T-helper 2 cell (primary cell): Measurements from ENCODE around the gene FAP.

Experiments
- DNase-seq, 5 experiments: peaks; one replicate each; pipeline versions ENCODE4 v3.0.0 to v3.0.0-alpha.2; 2012 to 2022
- total RNA-seq, 2 donors: gene quantifications; one replicate each; lab custom pipeline; 2026; lab: John Stamatoyannopoulos, UW

The FAP gene, protein sequence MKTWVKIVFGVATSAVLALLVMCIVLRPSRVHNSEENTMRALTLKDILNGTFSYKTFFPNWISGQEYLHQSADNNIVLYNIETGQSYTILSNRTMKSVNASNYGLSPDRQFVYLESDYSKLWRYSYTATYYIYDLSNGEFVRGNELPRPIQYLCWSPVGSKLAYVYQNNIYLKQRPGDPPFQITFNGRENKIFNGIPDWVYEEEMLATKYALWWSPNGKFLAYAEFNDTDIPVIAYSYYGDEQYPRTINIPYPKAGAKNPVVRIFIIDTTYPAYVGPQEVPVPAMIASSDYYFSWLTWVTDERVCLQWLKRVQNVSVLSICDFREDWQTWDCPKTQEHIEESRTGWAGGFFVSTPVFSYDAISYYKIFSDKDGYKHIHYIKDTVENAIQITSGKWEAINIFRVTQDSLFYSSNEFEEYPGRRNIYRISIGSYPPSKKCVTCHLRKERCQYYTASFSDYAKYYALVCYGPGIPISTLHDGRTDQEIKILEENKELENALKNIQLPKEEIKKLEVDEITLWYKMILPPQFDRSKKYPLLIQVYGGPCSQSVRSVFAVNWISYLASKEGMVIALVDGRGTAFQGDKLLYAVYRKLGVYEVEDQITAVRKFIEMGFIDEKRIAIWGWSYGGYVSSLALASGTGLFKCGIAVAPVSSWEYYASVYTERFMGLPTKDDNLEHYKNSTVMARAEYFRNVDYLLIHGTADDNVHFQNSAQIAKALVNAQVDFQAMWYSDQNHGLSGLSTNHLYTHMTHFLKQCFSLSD
- 0 to 0.62 reads per million in 2 donors for total RNA-seq

- no peak for DNase-seq
These were observed at the start of gene FAP for GRCh38 chr2:162243294-162243693. Gene FAP, minus strand, starts transcription at chr2:162243445. Its CDS starts 118 bp downstream, at chr2:162243327.

GRCh38 chr2:162291748-162292147, 48.5 kb upstream of the FAP start:
- DNase-seq = no peak

- DNase-seq = no peak
These were observed 39.6 kb upstream of the FAP start for GRCh38 chr2:162282765-162283425.

GRCh38 chr2:162280654-162281053, 37.4 kb upstream of the FAP start:
- DNase-seq = no peak

DNA sequence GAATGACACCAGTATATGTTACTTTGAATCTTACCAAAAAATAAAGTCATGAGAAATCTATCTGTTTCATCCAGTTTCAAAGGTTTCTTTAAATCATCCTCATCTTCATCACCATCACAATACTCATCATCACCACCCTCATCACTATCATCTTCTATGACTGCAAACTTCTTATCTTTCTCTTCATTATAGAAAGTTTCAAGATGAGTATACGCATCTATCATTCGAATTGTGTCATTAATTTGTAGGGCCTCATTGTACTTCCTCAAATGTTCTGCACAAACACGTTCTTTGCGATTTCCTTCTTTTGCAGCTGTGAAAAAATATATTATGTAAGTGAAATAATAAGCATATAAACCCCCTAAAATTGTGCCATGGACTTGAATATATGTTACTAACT, 34.1 kb upstream of the FAP start:
- peak in 1 of 5 experiments; percentile 55 for DNase-seq

DNA sequence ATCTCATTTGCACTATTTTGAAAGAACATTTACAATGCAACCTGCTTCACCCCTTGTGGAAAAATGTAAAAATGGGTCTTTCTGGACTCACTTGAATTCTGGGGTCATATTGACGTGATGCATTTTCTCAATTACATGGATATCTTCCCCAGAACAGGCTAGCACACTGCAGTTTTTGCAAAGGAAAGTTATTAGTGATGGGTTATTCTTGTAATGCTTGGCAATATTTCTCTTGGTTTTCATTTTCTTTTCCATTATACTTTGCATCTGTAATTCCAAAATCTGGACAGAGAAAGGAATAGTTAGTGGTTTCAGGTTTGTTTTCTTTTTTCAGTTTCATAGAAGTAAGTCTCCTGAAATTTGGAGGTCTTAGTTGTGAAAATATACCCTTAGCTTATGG, 24.8 kb upstream of the FAP start:
- DNase-seq = no peak

DNA sequence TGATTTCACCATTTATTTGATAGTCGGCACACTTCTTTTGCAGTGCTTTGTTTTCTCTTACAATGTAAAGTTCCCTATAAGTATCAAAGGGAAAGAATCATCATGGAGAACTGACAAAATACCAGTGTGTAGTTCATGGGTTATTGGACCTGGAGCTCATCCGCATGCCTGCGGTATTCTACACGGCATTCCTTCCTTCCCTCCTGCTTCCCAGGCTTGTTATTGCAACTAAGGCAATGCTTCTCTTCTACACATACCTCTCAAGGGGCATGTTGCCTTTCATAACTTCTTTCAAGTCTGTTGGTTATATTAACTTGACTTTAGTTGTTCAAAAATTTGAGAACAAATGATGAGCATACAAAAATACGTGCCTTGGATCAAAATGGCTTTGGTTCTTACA, 24.3 kb upstream of the FAP start:
- no peak for DNase-seq

- no peak for DNase-seq
These were observed 23.2 kb upstream of the FAP start for GRCh38 chr2:162266460-162266760.

DNA sequence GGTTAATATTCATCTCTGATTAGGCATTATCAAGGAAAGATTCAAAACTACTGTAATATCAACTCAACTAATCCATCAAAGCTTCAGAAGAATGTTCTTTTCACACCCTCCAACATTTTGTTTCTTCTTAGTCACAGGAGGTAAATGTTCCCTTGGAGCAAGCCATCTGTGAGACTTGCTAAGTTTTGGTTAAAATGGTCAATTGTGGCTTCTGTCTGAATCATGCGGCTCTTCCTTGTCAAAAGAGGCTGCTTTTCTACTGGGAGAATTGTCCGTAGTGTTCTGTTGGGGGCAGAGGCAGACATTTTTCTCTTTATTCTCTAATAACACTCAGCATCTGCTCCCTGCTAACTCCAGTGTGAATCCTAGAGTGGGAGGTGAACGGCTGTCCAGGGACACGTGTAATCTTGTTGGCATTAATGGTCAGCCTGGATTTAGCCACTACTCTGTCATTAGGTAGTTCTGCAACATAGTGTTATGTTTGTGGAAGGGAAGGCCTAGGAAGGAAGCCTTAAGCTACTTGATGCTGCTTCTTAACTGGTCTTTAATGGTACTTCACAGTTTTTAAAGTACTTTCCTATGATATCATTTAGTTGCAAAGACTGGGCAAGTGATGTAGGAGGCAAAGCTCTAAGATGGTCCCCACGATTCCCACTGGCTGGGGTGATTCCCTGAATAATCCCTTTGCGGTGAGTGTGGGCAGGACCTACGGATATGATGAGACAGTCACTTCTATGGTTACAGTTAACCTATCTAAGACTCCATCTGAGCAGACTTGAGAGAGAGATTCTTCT, 22.6 kb upstream of the FAP start:
- DNase-seq = no peak

- peak in 1 of 5 experiments; percentile 39 for DNase-seq
These were observed 18.0 kb upstream of the FAP start for GRCh38 chr2:162261032-162261945.

- no peak for DNase-seq
These were observed 15.4 kb upstream of the FAP start for GRCh38 chr2:162258686-162259085.

- DNase-seq = no peak
These were observed 14.9 kb upstream of the FAP start for GRCh38 chr2:162258169-162258568.

- DNase-seq = no peak
These were observed 14.2 kb upstream of the FAP start for GRCh38 chr2:162257425-162257824.

GRCh38 chr2:162256591-162256991, 13.3 kb upstream of the FAP start:
- DNase-seq = no peak

- DNase-seq = no peak
These were observed 11.1 kb upstream of the FAP start for GRCh38 chr2:162254236-162254871.

DNA sequence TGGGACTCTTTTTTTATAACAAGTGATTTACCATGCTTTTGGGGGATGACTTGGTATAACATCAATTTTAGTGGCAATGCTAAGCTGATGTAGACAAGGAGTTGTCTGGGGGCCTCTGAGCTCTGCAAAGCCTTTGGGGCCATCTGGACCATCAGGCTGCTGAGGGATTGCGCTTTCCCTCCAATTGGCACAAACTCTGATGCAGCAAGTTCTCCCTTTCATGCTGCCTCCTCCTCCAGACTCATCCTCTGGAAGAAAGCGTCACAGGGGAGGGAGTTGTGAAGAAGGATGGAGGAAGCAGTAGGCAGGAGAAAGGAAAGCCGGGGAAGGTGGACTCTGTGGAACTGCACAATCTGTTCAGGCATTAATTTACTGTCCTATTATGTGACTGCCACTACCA, 10.2 kb upstream of the FAP start:
- no peak for DNase-seq

- DNase-seq = no peak
These were observed 8.9 kb upstream of the FAP start for GRCh38 chr2:162252153-162252552.

DNA sequence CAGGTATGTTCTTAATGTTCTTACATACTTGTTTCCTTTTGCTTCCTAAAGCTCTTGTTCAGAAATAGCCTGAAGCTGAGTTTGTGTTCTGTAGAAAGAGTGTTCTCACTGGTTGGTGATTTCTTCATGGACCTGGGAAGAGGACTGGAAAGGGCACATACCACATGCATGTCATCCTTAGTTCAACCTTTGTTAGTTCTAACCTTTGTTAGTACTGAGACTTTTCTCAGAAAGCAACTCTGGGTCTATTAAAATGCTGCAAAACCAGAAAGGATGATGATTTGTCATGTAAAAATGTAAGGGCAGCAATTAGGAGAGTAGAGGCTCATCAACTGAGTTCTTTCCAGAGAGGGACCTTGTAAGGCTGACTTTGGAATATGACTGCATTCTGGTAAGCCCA, 2.5 kb upstream of the FAP start:
- DNase-seq = no peak

- no peak for DNase-seq
These were observed 1.8 kb upstream of the FAP start for GRCh38 chr2:162245061-162245460.

DNA sequence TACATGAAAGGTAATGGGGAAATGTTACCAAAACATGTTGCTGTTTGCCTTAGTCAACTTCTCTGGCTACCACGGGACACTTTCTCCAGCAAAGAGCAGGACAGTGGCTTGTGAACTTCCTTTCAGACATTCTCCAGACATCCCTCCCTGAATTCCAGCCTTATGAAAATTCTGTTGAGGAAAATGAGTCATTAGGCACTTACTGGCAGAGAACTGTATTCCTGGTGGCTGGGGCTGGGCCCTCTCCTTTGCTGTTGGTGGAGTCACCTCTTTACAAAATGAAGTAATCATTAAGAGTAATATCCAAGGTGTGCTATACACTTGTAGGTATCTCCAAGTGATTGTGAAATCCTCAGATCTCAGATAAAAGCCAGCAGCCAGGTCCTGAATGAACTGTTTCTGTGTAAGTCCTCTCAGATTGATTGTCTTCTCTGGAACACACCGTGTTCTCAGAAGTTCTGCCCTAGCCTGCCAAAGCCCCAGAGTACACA, 1.3 kb upstream of the FAP start:
- no peak for DNase-seq

DNA sequence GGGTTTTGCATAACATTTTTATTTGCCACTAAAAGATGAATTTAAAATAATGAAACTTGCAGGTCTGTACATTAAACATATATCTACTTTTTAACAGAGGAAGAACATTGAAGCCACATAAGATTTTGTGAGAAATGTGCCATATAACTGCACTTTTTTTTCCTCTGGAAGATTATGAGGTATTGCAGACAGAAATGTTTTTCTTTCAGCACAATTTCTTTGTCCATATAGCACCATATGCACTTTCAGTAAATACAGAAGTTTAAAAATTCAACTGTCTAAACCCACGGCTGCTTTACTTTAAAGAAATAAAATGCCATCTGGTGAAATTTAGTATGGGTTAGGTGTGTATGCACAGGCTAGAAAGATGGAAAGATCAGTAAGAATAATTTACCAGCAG, 470 bp upstream of the FAP start:
- DNase-seq = no peak
